ENCODE results near the gene PDE6G. TPM values are rescaled to one million over a fixed set of nuclear protein-coding genes. Genes with fewer than 3 reads are reported as not detected.
A peak's percentile ranks its signal among the peaks of the same experiment; 100 is the strongest.

Gene PDE6G
- total and polyA plus RNA-seq, 2 of the 13 experiments (the other 11 are each of a cell fraction or from before 2014, with no cell fraction given) = 1.4 to 6.7 TPM

DNA sequence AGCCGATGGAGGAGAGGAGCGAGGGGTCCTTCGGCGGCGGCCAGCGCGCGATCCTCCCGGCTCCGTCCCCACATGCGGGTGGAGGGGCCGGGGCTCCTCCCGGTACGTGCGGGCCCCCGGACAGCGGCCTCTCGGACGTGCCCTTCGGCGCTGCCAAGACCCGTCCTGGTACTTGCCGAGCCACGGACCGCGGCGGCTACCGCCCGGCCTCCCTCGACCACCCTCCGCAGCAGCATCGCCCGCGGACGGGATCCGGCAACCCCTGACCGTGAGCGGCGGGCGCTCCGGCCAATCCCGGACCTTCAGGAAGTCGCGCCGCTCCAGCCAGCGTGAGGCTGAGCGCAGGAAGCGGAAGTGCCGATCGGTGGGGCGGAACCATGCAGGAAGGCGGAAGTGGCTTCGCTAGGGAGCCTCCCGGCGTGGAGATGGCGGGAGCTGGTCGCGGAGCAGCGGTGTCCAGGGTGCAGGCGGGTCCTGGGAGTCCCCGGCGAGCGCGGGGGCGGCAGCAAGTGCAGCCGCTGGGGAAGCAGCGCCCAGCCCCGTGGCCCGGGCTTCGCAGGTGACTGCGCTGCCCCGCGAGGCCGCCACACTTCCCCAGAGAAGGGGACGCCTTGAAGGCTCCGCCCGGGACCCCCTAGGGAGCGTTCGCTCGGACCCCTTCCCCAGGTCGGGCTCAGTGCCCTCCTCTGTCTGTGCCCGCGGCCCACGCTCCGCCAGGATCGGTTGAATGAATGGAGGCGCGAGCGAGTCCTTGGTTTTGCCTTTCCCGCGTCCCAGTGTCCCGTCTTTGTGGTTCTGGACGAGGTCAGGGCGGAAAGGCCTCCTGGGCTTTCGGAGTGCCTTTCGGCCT is 10.2 kb upstream of the PDE6G start, which contains the start of the genes CCDC137 and OXLD1 (continued):
- TF ChIP-seq ARID2 (CRISPR knock-in tag; IDR thresholded peaks at IDR 0.05; ENCODE audit: borderline replicate concordance) = 0 out of 2 replicates have a peak, but pooled peaks have one; percentile 16
- TF ChIP-seq, protein P1, sequence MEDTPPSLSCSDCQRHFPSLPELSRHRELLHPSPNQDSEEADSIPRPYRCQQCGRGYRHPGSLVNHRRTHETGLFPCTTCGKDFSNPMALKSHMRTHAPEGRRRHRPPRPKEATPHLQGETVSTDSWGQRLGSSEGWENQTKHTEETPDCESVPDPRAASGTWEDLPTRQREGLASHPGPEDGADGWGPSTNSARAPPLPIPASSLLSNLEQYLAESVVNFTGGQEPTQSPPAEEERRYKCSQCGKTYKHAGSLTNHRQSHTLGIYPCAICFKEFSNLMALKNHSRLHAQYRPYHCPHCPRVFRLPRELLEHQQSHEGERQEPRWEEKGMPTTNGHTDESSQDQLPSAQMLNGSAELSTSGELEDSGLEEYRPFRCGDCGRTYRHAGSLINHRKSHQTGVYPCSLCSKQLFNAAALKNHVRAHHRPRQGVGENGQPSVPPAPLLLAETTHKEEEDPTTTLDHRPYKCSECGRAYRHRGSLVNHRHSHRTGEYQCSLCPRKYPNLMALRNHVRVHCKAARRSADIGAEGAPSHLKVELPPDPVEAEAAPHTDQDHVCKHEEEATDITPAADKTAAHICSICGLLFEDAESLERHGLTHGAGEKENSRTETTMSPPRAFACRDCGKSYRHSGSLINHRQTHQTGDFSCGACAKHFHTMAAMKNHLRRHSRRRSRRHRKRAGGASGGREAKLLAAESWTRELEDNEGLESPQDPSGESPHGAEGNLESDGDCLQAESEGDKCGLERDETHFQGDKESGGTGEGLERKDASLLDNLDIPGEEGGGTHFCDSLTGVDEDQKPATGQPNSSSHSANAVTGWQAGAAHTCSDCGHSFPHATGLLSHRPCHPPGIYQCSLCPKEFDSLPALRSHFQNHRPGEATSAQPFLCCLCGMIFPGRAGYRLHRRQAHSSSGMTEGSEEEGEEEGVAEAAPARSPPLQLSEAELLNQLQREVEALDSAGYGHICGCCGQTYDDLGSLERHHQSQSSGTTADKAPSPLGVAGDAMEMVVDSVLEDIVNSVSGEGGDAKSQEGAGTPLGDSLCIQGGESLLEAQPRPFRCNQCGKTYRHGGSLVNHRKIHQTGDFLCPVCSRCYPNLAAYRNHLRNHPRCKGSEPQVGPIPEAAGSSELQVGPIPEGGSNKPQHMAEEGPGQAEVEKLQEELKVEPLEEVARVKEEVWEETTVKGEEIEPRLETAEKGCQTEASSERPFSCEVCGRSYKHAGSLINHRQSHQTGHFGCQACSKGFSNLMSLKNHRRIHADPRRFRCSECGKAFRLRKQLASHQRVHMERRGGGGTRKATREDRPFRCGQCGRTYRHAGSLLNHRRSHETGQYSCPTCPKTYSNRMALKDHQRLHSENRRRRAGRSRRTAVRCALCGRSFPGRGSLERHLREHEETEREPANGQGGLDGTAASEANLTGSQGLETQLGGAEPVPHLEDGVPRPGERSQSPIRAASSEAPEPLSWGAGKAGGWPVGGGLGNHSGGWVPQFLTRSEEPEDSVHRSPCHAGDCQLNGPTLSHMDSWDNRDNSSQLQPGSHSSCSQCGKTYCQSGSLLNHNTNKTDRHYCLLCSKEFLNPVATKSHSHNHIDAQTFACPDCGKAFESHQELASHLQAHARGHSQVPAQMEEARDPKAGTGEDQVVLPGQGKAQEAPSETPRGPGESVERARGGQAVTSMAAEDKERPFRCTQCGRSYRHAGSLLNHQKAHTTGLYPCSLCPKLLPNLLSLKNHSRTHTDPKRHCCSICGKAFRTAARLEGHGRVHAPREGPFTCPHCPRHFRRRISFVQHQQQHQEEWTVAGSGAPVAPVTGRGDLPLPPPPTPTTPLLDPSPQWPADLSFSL (CRISPR knock-in tag; IDR thresholded peaks at IDR 0.05) = no peak
- 0 out of 2 replicates have a peak, but pooled peaks have one; percentile 17 for TF ChIP-seq NCOA2 (CRISPR knock-in tag; IDR thresholded peaks at IDR 0.05)
- peak; percentile 85; the same call in 1 of the 2 replicates for TF ChIP-seq ZNF616 (CRISPR knock-in tag; IDR thresholded peaks at IDR 0.05; ENCODE audit: low read depth)
- TF ChIP-seq REL (CRISPR knock-in tag; conservative IDR thresholded peaks at IDR 0.05) = peak; percentile 88; the same call in 1 of the 2 replicates
- TF ChIP-seq, protein P2, sequence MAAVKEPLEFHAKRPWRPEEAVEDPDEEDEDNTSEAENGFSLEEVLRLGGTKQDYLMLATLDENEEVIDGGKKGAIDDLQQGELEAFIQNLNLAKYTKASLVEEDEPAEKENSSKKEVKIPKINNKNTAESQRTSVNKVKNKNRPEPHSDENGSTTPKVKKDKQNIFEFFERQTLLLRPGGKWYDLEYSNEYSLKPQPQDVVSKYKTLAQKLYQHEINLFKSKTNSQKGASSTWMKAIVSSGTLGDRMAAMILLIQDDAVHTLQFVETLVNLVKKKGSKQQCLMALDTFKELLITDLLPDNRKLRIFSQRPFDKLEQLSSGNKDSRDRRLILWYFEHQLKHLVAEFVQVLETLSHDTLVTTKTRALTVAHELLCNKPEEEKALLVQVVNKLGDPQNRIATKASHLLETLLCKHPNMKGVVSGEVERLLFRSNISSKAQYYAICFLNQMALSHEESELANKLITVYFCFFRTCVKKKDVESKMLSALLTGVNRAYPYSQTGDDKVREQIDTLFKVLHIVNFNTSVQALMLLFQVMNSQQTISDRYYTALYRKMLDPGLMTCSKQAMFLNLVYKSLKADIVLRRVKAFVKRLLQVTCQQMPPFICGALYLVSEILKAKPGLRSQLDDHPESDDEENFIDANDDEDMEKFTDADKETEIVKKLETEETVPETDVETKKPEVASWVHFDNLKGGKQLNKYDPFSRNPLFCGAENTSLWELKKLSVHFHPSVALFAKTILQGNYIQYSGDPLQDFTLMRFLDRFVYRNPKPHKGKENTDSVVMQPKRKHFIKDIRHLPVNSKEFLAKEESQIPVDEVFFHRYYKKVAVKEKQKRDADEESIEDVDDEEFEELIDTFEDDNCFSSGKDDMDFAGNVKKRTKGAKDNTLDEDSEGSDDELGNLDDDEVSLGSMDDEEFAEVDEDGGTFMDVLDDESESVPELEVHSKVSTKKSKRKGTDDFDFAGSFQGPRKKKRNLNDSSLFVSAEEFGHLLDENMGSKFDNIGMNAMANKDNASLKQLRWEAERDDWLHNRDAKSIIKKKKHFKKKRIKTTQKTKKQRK (IDR thresholded peaks at IDR 0.05; ENCODE audit: low read length) = no peak
- peak; percentile 42; the same call in 1 of the 2 replicates for TF ChIP-seq ZMYM4 (CRISPR knock-in tag; IDR thresholded peaks at IDR 0.05)
- TF ChIP-seq ARHGAP35 (CRISPR knock-in tag; IDR thresholded peaks at IDR 0.05; ENCODE audit: borderline replicate concordance) = peak; percentile 52; the same call in 1 of the 2 replicates
- no peak for TF ChIP-seq NONO (IDR thresholded peaks at IDR 0.05)
- TF ChIP-seq NONO (CRISPR knock-in tag; conservative IDR thresholded peaks at IDR 0.05) = peak; percentile 96
- TF ChIP-seq ATAD3A (CRISPR knock-in tag; IDR thresholded peaks at IDR 0.05) = no peak
- TF ChIP-seq HDAC1 (CRISPR knock-in tag; IDR thresholded peaks at IDR 0.05) = peak; percentile 99
- TF ChIP-seq GATAD2A (CRISPR knock-in tag; IDR thresholded peaks at IDR 0.05) = 0 out of 2 replicates have a peak, but pooled peaks have one; percentile 8
- TF ChIP-seq, protein P3, sequence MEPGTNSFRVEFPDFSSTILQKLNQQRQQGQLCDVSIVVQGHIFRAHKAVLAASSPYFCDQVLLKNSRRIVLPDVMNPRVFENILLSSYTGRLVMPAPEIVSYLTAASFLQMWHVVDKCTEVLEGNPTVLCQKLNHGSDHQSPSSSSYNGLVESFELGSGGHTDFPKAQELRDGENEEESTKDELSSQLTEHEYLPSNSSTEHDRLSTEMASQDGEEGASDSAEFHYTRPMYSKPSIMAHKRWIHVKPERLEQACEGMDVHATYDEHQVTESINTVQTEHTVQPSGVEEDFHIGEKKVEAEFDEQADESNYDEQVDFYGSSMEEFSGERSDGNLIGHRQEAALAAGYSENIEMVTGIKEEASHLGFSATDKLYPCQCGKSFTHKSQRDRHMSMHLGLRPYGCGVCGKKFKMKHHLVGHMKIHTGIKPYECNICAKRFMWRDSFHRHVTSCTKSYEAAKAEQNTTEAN (CRISPR knock-in tag; conservative IDR thresholded peaks at IDR 0.05) = peak; percentile 65; the same call in 1 of the 2 replicates
- TF ChIP-seq, protein P4, sequence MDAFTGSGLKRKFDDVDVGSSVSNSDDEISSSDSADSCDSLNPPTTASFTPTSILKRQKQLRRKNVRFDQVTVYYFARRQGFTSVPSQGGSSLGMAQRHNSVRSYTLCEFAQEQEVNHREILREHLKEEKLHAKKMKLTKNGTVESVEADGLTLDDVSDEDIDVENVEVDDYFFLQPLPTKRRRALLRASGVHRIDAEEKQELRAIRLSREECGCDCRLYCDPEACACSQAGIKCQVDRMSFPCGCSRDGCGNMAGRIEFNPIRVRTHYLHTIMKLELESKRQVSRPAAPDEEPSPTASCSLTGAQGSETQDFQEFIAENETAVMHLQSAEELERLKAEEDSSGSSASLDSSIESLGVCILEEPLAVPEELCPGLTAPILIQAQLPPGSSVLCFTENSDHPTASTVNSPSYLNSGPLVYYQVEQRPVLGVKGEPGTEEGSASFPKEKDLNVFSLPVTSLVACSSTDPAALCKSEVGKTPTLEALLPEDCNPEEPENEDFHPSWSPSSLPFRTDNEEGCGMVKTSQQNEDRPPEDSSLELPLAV (CRISPR knock-in tag; conservative IDR thresholded peaks at IDR 0.05; ENCODE audit: low read depth) = no peak
- no peak for TF ChIP-seq RFX1 (IDR thresholded peaks at IDR 0.05)
